ENCODE data around the gene ZBTB20. TPM values are rescaled to one million over a fixed set of nuclear protein-coding genes. Genes with fewer than 3 reads are reported as not detected.
A peak's percentile ranks its signal among the peaks of the same experiment; 100 is the strongest.

ZBTB20 gene
- total RNA-seq, 1 donor from 2014 or later = 19.1 TPM

DNA sequence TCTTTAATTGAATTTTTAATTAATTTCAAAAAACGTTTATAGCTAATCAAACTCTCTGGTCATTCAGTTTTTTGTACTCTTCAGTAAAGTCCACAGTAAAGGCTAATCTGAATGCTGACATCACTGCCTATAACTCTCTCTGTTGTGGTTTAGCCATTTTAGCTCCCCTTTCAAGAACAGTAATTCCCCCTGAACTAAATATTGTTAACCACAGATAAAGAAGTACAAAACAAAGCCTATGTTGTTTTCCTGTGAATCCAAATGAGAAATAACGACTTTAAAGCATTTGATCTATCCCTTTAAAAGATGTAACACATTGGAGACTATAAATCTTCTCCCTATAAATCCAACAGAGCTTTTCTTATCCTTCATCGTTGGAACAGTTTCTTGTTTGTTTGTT lies 94.2 kb downstream of the ZBTB20 start:
- no peaks in the 10 kb centered on the region for H3K4me1 Mint-ChIP-seq (ENCODE audit: unreplicated experiment)
- H3K27ac Mint-ChIP-seq (ENCODE audit: unreplicated experiment) = no peak overlapping the region
- no peaks in the 10 kb centered on the region for H3K9me3 Mint-ChIP-seq (ENCODE audit: unreplicated experiment)
- TF ChIP-seq, protein P1, sequence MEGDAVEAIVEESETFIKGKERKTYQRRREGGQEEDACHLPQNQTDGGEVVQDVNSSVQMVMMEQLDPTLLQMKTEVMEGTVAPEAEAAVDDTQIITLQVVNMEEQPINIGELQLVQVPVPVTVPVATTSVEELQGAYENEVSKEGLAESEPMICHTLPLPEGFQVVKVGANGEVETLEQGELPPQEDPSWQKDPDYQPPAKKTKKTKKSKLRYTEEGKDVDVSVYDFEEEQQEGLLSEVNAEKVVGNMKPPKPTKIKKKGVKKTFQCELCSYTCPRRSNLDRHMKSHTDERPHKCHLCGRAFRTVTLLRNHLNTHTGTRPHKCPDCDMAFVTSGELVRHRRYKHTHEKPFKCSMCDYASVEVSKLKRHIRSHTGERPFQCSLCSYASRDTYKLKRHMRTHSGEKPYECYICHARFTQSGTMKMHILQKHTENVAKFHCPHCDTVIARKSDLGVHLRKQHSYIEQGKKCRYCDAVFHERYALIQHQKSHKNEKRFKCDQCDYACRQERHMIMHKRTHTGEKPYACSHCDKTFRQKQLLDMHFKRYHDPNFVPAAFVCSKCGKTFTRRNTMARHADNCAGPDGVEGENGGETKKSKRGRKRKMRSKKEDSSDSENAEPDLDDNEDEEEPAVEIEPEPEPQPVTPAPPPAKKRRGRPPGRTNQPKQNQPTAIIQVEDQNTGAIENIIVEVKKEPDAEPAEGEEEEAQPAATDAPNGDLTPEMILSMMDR (IDR thresholded peaks at IDR 0.05) = no peak
- no peak overlapping the region for H3K4me3 Mint-ChIP-seq (ENCODE audit: unreplicated experiment)
- no peak for DNase-seq (ENCODE audit: extremely low spot score, unreplicated experiment)
- H3K36me3 Mint-ChIP-seq (ENCODE audit: unreplicated experiment) = peaks cover 2% of the 10 kb centered on the region
- H3K27me3 Mint-ChIP-seq (ENCODE audit: unreplicated experiment) = no peaks in the 10 kb centered on the region

DNA sequence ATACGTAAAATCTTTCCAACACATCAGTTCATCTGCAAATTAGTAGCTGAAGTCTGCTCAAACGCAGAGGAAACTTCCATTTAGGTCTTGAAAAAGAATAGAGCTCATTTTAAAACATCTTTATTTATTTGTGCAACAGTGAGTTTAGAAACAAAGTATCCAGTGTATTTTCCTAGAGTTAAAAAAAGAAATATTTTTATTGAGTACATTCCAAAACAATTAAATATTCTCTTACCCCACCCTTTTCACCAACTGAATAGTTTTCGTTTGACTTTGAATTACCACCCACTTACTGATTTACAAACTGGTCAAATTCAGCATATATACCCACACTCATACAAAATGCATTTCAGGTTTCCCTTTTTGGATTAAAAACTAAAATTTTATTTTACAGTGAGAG lies 104.7 kb downstream of the ZBTB20 start:
- Mint-ChIP-seq H3K4me1 (ENCODE audit: unreplicated experiment) (peaks cover 16% of the 10 kb centered on the region), H3K27me3 (ENCODE audit: unreplicated experiment) (no peaks in the 10 kb centered on the region), H3K4me3 (ENCODE audit: unreplicated experiment) (no peak overlapping the region), H3K9me3 (ENCODE audit: unreplicated experiment) (no peaks in the 10 kb centered on the region), H3K27ac (ENCODE audit: unreplicated experiment) (no peak overlapping the region), H3K36me3 (ENCODE audit: unreplicated experiment) (peaks cover 2% of the 10 kb centered on the region)
- no peak for DNase-seq (ENCODE audit: extremely low spot score, unreplicated experiment)
- TF ChIP-seq, protein P1 (IDR thresholded peaks at IDR 0.05) = no peak

DNA sequence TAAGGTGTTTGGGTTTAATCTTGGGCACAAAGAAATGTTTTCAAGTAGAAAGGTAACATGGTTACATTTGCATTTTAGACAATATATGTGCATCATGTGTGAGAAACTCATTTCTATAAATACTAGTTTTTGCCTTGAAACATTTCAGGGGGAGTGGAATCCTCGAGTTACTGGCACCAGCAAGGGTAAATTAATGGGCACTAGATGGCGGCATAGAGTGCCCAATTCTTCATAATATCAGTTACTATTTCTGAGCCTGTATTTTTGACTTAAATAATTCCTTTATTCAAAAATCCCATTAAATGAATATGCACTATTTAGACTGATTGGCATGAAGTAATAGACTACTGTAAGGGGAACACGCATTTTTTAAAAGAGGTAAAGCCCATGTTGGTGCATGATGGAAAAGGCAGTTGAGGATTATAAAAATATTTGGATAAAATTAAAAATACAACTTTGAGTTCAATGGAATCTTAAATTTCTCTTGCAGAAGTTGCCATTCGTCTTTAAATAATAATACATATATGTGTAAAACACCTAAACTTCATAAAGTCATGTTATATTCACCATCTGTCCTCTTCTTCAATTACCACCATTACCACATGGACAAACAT lies 106.3 kb downstream of the ZBTB20 start:
- Mint-ChIP-seq H3K36me3 (ENCODE audit: unreplicated experiment) (peaks cover 2% of the 10 kb centered on the region), H3K4me3 (ENCODE audit: unreplicated experiment) (no peak overlapping the region), H3K9me3 (ENCODE audit: unreplicated experiment) (peaks cover 1% of the 10 kb centered on the region), H3K4me1 (ENCODE audit: unreplicated experiment) (peaks cover 16% of the 10 kb centered on the region), H3K27ac (ENCODE audit: unreplicated experiment) (no peak overlapping the region), H3K27me3 (ENCODE audit: unreplicated experiment) (no peaks in the 10 kb centered on the region)
- no peak for DNase-seq (ENCODE audit: extremely low spot score, unreplicated experiment)
- TF ChIP-seq, protein P1 (IDR thresholded peaks at IDR 0.05) = peak; percentile 74

DNA sequence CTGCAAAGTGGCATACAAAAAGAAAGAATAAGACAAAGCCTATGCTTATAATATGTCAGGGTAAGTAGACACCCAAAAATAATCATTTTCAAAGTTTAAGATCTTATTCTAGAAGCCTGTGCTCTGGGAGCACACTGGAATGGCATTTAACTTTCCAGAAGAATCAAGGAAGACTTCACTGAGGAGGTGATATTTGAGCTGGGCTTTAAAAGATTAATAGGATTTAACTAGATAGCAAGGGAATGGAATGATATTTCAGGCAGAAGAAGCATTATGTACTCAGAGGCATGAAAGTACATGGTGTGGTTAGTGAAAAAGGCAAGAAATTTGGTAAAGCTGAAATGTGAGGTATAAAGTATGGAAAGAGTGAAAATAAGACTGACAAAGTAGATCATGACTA lies 106.8 kb downstream of the ZBTB20 start:
- no peak overlapping the region for H3K27ac Mint-ChIP-seq (ENCODE audit: unreplicated experiment)
- peaks cover 16% of the 10 kb centered on the region for H3K4me1 Mint-ChIP-seq (ENCODE audit: unreplicated experiment)
- TF ChIP-seq, protein P1 (IDR thresholded peaks at IDR 0.05) = no peak
- peaks cover 2% of the 10 kb centered on the region for H3K36me3 Mint-ChIP-seq (ENCODE audit: unreplicated experiment)
- H3K27me3 Mint-ChIP-seq (ENCODE audit: unreplicated experiment) = no peaks in the 10 kb centered on the region
- DNase-seq (ENCODE audit: extremely low spot score, unreplicated experiment) = no peak
- H3K4me3 Mint-ChIP-seq (ENCODE audit: unreplicated experiment) = no peak overlapping the region
- peaks cover 7% of the 10 kb centered on the region for H3K9me3 Mint-ChIP-seq (ENCODE audit: unreplicated experiment)

DNA sequence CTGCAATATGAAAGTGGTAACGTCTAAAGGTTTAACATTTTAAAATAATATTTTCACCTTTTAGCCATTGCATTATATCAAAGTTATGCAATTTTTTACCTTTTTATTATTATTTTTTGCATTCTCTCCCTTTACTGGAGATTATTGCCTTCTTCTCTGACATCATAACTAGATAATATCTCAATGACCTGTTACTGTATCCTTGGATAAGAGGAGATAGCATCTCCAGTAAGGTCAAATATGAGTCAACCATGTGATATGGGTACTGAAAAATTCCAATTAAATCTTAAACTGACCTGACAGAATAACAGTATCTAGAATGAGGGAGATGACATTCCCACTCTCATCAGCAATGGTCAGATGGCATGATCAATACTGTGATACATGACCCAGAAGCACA lies 108.3 kb downstream of the ZBTB20 start:
- H3K27me3 Mint-ChIP-seq (ENCODE audit: unreplicated experiment) = no peaks in the 10 kb centered on the region
- peaks cover 4% of the 10 kb centered on the region for H3K36me3 Mint-ChIP-seq (ENCODE audit: unreplicated experiment)
- TF ChIP-seq, protein P1 (IDR thresholded peaks at IDR 0.05) = no peak
- H3K4me1 Mint-ChIP-seq (ENCODE audit: unreplicated experiment) = peaks cover 16% of the 10 kb centered on the region
- peaks cover 17% of the 10 kb centered on the region for H3K9me3 Mint-ChIP-seq (ENCODE audit: unreplicated experiment)
- DNase-seq (ENCODE audit: extremely low spot score, unreplicated experiment) = no peak
- H3K27ac Mint-ChIP-seq (ENCODE audit: unreplicated experiment) = no peak overlapping the region
- no peak overlapping the region for H3K4me3 Mint-ChIP-seq (ENCODE audit: unreplicated experiment)
